ENCODE results near the gene PLEKHN1.
"Not testable (repeated sequence)": the region's sequence is repeated elsewhere in the genome, so short reads cannot be mapped to it uniquely, and the experiment has no call there.

PLEKHN1 gene

DNA sequence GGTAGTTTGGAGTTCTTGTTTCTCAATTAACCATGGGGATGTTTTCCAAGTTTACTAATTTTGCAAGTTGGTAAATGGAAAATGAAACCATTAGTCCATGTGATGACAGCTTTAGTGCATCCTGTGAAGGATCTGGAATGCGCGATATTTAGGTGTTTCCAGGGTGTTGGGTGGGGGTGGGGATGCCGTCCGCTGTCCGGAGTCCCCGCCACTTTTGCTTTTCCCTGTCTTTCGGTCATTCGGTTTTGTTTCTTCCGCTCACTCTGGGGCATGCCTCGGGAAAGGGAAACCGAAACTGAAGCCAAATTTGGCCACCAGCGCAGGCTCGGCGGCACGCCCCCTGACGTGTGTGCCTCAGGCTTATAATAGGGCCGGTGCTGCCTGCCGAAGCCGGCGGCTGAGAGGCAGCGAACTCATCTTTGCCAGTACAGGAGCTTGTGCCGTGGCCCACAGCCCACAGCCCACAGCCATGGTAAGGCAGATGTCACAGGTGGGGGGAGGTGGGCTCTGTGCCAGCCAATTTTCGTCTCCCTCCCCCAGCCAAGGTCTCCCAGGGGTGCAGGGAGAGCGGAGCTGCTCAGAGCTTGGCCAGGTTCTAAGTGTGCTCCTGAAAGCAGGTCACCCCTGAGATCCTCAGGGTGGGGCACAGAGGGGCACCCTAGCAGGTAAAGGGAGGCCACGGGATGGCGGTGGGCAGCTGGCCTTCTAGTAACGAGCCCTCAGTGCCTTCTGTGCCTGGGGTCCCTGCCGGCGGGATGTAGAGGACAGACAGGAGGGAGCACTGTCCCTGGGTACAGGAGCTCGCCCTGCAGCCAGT lies 47.0 kb downstream of the PLEKHN1 start, which contains the start of gene ISG15:
ISG15 (plus strand) TSS at position 393 of the 817 bp plus-strand sequence; CDS start at position 470, 77 bp downstream.
- peak; percentile 96 to 97 for DNase-seq

DNA sequence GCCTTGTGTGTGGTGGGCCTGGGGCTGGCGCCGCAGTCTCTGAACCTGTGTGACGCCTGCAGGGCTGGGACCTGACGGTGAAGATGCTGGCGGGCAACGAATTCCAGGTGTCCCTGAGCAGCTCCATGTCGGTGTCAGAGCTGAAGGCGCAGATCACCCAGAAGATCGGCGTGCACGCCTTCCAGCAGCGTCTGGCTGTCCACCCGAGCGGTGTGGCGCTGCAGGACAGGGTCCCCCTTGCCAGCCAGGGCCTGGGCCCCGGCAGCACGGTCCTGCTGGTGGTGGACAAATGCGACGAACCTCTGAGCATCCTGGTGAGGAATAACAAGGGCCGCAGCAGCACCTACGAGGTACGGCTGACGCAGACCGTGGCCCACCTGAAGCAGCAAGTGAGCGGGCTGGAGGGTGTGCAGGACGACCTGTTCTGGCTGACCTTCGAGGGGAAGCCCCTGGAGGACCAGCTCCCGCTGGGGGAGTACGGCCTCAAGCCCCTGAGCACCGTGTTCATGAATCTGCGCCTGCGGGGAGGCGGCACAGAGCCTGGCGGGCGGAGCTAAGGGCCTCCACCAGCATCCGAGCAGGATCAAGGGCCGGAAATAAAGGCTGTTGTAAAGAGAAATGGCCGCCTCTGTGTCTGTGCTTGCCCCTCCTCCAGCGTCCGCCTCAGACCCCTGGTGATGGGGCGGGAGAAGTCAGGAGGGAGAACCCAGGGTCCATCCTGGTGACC lies 47.8 kb downstream of the PLEKHN1 start:
- DNase-seq, result peak; percentile 52 to 69

DNA sequence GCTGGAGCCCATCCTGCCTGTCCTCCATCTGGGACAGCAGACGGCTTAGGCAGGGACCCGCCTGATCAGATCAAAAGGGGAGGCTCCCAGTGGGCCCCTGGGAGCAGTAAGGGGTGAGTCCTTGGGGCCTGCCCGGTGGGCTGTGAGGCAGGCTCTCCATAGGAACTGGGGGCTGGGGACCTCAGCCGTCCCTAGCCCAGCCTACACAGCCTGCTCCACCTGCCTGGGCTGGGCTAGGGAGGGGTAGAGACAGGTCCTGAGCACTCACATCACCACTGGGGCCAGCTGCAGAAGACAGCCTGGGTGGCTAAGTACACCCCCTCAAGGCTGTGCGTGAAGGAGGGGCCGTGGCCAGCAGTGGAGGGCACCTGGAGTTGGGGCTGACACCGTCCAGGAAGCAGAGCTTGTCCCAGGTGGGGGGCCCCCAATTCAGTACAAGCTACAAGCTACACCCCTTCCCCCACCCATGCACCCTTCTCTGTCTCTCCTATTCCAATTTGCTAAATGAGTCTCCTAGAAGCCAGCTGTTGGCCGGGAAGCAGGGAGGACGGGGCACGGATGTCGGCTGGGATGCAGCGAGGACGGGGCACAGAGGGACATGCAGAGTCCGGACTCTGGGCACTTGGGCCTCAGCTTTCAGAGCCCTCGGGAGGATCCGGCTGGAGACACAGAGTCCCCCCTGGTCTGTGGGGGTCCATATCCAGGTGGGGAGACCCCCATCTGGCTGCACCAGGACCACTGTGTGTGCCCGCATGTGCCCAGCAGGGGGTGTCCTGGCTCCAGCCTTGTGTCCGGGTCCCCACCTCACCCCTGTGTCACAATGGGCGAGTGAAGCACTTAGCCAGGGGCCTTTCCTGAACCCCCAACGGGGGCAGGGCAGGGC lies 48.8 kb downstream of the PLEKHN1 start:
- DNase-seq, result peak; percentile 55 to 57

DNA sequence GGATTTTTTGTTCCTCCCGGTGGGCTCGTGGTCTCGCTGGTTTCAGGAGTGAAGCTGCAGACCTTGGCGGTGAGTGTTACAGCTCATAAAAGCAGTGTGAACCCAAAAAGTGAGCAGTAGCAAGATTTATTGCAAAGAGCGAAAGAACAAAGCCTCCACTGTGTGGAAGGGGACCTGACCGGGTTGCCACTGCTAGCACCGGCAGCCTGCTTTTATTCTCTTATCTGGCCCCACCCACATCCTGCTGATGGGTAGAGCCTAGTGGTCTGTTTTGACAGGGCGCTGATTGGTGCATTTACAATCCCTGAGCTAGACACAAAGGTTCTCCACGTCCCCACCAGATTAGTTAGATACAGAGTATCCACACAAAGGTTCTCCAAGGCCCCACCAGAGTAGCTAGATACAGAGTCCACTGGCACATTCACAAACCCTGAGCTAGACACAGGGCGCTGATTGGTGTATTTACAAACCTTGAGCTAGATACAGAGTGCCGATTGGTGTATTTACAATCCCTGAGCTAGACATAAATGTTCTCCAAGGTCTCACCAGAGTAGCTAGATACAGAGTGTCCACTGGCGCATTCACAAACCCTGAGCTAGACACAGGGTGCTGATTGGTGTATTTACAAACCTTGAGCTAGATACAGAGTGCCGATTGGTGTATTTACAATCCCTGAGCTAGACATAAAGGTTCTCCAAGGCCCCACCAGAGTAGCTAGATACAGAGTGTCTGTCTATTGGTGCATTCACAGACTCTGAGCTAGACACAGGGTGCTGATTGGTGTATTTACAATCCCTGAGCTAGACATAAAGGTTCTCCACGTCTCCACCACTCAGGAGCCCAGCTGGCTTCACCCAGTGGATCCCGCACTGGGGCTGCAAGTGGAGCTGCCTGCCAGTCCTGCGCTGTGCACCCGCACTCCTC lies 51.4 kb downstream of the PLEKHN1 start:
- not testable (repeated sequence) for DNase-seq

DNA sequence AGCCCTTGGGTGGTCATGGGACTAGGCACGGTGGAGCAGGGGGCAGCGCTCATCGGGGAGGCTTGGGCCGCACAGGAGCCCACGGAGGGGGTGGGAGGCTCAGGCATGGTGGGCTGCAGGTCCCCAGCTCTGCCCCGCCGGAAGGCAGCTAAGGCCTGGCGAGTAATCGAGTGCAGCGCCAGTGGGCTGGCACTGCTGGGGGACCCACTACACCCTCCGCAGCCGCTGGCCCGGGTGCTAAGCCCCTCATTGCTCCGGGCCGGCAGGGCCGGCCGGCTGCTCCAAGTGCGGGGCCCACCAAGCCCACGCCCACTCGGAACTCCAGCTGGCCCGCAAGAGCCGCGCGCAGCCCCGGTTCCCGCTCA lies 52.0 kb downstream of the PLEKHN1 start:
- not testable (repeated sequence) for DNase-seq

DNA sequence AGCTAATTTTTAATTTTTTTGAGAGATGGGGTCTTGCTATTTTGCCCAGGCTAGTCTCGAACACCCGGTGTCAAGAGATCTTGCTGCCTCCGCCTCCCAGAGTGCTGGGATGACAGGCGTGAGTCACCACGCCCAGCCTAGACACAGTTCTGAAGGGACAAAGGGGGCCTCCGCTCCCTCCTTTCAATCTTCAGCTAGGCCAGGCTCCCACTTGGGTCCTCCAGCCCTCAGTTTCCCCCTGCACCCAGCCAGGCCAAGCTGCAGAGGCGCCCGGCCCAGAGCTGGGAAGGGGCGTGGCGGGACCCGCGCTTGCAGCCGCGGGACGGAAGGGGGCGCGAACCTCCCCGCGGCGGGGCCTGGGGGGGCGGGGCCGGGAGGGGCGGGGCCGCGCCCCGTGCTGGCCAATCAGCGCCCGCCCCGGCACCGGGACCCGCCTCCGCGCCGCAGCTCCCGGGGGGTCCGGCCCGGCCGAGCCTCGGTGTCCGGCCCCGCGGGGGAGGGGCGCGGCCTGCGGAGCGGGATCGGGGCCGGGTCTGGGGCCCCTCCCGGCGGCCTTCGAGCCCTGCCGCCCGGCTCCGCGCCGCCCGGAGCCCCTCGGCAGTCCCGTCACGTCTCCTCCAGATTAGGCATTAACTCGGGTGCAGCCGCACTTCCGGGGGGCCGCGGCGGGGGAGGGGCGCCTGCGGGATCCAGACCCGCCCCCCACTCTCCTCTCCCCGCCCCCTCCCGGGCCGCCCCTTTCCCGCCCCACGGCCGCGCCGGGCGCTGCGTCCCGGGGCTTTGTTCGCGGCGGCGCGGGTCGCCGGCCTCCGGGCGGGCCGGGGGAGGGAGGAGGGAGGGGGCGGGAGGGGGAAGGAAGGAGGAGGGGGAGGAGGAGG lies 53.1 kb downstream of the PLEKHN1 start:
- DNase-seq, result peak; percentile 77 to 84

DNA sequence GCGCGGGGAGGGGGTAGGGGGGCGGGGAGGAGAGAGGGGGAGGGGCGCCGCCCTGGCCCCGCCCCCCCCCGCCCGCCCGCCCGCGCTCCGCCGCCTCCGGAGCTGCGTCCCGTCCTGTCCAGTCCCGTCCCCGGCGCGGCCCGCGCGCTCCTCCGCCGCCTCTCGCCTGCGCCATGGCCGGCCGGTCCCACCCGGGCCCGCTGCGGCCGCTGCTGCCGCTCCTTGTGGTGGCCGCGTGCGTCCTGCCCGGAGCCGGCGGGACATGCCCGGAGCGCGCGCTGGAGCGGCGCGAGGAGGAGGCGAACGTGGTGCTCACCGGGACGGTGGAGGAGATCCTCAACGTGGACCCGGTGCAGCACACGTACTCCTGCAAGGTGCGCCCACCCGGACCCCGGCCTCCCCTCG lies 53.7 kb downstream of the PLEKHN1 start, which contains the start of gene AGRN:
AGRN (plus strand) TSS at position 121 of the 405 bp plus-strand sequence; CDS start at position 174, 53 bp downstream.
- DNase-seq, result no peak

DNA sequence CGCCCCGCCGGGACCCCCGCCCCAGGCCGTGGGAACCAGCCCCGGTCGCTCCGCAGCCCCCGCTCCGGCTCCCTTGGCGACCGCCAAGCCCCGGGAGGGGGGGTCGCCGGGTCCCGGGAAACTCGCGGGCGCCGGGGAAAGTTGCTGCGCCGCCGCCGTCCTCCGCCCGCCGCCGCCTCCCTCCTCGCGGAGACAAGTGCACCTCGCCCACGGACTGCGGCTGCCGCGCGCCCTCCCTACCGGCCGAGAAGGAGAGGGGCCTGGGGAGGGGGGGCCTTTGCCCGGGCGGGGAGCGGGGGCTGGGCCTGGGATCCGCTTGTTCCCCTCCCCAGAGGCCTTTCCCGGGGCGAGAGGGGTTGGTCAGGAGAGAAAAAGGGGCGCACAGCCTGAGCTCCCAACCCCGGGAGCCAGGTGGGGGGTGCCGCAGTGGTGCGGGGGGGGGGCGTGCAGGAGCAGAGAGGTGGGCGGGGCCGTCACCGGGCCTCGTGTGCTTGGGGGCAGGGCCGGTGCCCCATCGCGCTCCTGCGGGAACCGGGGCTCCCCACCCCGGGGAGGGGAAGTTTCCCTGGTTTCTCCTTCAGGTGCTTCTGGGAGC lies 54.2 kb downstream of the PLEKHN1 start:
- no peak for DNase-seq

DNA sequence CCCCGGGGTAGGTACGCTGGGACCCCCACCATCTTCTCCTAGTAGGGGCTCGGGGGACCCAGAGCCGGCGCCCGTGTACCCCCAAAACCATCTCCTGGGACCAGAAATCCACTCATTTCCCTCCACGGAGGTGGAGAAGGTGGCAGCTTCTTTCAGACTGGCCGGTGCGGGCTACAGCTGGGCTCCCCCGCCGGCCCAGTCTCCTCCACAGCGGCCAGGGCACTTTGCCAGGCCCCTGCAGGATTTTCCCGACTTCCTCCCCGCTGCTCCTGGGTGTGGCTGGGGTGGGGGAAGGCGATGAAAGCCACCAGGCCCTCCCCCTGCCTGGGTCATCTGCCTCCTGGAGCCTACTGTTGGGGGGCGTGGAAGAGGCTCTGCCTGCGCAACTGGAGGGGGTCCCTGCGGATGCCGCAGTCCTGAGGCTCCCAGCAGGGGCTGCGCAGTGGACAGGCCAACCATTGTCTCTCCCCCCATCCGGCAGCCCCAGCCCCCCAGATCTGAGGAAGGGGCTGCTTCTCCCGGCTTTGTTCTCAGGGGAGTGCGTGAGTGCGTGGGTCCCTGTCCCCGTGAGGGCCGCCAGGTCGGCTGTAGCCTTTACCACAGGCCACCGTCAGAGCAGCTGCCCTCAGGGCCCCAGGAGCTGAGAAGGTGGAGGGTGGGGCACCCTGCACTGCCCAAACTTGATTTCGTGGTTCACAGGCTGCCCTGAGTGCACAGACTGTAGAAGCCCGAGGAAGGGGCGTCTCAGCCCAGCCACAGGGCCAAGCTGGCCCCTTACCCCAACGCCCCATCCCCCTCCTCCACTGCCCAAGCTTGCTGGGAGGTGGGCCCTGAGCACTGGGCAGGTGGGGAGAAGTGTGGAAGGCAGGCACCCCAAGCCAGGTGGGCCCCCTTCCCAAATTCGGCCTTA lies 55.0 kb downstream of the PLEKHN1 start:
- no peak for DNase-seq

DNA sequence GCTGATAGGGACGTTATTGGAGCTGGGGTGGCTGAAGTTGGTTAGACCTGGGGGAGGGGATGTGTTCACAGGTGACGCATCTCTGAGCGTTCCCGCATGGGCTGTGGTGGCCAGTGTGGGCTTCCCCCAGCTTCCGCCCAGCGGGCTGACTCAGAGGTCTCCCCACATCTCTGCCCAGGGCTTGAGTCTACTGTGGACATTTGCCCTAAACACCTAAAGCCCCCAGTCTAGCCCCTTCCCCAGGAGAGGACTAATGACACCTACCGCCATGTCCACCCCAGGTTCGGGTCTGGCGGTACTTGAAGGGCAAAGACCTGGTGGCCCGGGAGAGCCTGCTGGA lies 55.6 kb downstream of the PLEKHN1 start:
- no peak for DNase-seq

DNA sequence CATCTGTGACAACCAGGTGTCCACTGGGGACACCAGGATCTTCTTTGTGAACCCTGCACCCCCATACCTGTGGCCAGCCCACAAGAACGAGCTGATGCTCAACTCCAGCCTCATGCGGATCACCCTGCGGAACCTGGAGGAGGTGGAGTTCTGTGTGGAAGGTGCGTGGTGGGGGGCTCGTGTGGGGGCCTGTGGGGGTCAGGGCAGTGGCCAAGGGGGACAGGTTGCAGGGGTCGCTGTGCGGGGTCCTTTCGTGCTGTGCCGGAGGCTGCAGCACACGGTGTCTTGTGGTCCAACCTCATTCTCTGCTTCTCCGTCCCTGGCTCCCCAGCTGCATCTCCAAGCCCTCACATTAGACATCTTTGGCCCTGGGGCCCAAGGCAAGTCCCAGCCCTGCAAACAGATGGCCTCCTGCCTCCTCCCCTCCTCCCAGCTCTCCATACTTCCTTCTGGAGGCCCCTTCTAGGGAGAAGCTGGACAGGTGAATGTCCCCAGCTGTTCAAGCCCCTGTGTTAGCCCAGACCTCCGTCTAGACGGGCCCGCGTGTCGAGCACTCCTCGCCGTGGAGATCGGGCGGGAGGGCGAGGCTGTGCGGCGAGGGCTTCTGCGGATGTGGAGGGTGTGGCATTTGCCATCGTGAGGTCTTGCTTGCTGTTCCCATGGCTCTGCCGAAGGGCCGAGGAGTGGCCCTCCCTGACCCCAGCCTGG lies 56.2 kb downstream of the PLEKHN1 start:
- no peak for DNase-seq

DNA sequence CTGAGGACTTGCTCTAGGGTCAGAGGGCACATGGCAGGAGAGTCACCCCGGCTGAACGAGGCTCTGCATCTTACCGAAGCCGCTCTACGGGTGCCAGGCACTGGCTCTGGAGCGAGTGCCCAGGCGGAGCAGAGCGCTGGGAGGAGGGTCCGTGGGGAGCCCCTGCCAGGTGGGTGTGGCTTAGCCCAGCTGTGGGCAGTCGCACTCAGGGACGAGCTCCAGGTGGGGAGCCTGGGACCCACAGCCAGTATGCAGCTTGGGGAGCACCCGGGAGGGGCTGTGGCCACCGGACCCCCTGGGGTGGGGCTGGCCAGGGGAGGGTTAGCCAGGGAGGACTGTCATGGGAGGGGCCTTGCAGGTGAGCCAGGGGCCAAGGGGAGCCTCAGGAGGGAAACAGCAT lies 57.4 kb downstream of the PLEKHN1 start:
- DNase-seq, result no peak

DNA sequence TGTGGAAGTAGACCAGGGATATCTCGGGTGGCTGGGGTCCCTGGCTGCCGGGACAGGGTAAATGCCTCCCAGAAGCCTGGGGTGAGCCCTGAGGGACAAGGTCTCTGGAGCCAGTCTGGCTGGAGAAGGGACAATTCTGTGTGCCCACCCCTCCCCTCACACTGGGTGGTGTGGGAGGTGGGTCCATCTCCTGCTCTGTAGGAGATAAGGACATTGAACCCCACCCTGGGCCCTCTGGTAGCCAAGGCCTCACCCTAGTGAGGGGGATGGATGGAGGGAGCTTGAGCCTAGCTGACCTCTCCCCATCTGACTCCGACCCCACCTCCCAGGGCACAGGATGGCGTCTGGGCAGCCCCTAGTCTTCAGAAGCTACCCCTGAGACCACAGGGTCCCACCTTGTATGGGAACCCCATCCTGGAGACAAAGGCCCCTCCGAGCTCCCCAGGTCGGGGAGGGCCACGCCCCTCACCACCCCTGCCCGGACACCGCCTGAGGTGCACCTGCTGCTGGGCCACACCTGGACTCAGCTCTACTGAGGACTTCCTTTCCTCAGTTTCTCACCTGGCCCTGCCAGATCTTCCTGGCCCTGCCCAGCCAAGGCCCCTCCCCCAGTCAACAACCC lies 58.0 kb downstream of the PLEKHN1 start:
- DNase-seq, result no peak

DNA sequence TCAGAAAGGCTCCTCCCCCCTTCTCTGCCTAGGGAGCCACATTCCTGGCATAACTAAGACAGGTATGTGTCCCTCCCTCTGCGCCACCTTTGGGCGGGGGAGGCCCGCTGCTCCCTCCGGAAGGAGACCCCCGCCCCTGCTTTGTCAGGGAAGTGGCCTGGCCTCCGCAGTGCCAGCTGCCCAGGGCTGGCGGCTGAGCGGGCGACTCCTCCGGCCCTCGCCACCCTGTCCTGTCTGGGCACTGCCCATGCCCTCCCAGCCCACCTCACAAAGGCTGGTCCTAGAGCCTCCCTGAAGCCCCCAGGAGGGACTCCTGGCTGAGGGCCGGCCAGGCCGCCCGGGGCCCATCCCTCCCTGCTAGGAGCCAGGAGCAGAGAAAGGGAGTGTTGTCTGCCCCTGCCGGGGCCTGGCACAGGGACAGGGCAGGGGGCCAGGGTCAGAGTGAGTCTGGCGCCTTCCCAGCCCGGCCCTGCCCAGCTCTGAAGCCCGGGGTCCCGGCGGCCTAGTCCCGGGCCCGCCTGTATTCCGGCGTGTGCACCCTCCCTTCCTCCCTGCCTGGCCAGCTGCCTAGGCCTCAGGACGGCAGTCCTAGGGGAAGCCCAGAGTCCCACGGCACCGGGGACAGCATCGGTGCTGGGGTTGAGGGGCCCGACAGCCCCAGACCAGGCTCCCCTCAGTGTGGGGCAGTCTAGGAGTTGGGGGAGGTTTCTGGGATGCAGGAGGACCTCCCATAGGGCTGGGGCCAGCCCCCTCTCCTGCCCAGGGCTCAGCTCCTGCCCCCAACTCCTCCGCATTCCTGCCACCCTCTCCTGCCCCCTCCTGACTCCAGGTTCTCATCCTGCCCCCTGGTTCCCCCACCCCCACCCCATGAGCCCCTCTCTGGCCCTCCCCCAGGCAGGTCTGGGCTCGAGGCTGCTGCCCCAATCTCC lies 58.8 kb downstream of the PLEKHN1 start:
- DNase-seq, result no peak

All from CD4-positive, alpha-beta T cell treated with Interferon alpha-2 for 1 hour (primary cell).